Measurements from ENCODE around the gene SCIMP.
"Not testable (repeated sequence)": the region's sequence is repeated elsewhere in the genome, so short reads cannot be mapped to it uniquely, and the experiment has no call there.

The SCIMP gene

DNA sequence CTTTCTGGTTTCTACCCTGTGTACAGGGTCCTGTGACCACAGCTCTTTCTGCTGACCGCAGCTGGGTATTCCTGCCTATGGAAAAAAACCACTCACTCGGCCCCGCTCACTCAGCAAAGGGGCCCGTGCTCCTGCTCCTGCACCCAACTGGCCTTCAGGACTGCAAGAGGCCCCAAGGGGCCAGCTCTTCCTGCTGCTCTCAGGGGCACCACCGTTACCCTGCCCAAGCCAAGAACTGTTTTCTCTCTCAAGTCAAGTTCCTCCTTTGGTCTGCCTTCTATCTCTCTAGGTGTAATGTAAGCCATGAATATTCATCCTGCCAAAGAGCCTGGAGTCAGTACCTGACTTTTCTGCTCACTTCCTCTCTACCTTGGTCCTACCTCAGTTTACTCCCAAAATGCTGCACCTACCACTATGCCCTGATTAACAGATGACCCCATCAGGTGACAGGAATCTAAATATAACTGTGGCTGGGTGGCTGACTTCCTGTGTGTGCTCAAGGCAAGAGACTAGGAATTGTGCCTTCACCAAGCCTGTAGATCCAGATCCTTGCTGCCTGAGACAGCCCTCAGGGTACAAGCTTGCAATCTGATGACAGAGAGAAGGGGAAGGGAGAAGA lies 20.4 kb upstream of the SCIMP start:
- ChIA-PET POLR2A (ENCODE audit: low non-redundant PET) (interaction anchor here (1.1 kb wide), 1 partner anchor 29 kb away, joined by 3 read pairs; no protein-coding TSS in a partner anchor), CTCF (interaction anchor here (0.7 to 1.0 kb wide), 2 partner anchors 17 to 184 kb away, joined by 3 to 5 read pairs; partner anchors contain the start of gene C1QBP)
- H3K27ac ChIP-seq: no peak overlapping the region
- no peak for DNase-seq (ENCODE audit: low spot score)
- TF ChIP-seq, protein P1, sequence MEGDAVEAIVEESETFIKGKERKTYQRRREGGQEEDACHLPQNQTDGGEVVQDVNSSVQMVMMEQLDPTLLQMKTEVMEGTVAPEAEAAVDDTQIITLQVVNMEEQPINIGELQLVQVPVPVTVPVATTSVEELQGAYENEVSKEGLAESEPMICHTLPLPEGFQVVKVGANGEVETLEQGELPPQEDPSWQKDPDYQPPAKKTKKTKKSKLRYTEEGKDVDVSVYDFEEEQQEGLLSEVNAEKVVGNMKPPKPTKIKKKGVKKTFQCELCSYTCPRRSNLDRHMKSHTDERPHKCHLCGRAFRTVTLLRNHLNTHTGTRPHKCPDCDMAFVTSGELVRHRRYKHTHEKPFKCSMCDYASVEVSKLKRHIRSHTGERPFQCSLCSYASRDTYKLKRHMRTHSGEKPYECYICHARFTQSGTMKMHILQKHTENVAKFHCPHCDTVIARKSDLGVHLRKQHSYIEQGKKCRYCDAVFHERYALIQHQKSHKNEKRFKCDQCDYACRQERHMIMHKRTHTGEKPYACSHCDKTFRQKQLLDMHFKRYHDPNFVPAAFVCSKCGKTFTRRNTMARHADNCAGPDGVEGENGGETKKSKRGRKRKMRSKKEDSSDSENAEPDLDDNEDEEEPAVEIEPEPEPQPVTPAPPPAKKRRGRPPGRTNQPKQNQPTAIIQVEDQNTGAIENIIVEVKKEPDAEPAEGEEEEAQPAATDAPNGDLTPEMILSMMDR (conservative IDR thresholded peaks at IDR 0.05; ENCODE audit: low read depth): no peak

DNA sequence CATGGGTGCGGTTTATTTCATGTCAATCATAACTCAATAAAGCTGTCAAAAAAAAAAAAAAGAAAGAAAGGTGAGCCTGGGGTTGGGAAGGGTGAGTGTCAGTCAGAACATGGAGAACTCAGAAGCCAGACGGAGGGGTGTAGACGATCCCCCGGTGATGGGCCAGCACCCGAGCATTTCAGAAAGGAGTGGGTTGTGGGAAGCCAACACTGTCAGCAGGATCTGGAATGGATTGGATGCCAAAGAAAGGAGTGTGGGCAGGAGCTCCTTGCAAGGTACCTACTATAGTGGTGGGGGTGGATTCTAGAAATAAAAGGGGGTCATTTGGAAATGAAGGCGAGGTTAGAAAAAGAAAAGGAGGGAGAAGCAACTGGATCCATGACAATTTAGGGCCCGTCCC lies 19.8 kb upstream of the SCIMP start:
- DNase-seq (ENCODE audit: low spot score): no peak
- ChIA-PET POLR2A (ENCODE audit: low non-redundant PET) (interaction anchor here (1.1 kb wide), 1 partner anchor 30 kb away, joined by 3 read pairs; no protein-coding TSS in a partner anchor), CTCF (interaction anchor here (0.5 to 1.0 kb wide), 5 partner anchors 13 to 331 kb away, joined by 3 to 5 read pairs (median 3); partner anchors contain the start of gene C1QBP)
- no peak overlapping the region for H3K27ac ChIP-seq
- TF ChIP-seq, protein P1 (conservative IDR thresholded peaks at IDR 0.05; ENCODE audit: low read depth): no peak

- no peak overlapping the region for H3K27ac ChIP-seq
- ChIA-PET POLR2A (ENCODE audit: low non-redundant PET) (no interaction called here), CTCF (interaction anchor here (0.6 kb wide), 1 partner anchor 11 kb away, joined by 3 read pairs; no protein-coding TSS in a partner anchor)
- DNase-seq (ENCODE audit: low spot score): peak; percentile 70
- TF ChIP-seq, protein P1 (conservative IDR thresholded peaks at IDR 0.05; ENCODE audit: low read depth): peak; percentile 74
These were observed 15.0 kb upstream of the SCIMP start for GRCh38 chr17:5249615-5250014.

DNA sequence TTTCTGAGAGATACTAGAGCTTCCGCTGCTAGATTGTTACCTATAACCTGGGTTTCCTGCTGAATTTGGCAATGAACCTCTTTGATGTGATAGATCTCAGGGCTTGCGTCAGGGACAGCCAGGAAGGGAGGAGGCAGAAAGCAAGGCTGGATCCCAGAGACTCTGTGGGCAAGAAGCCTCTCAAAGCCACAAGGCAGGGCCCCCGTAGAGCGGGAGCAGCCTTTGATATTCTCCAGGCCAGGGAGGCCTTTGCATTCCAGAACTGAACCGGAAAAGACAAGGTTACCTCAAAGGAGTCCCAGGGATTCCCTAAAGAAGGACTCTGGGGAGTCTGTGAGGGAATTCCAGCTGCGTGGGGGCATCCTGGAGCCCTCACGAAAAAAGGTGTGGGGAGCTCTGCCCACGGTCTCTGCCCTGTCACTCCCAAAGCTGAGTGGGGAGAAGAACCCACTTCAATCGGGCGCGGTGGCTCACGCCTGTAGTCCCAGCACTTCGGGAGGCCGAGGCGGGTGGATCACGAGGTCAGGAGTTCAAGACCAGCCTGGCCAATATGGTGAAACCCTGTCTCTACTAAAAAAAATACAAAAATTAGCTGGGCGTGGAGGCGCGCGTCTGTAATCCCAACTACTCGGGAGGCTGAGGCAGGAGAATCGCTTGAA lies 14.3 kb upstream of the SCIMP start:
- TF ChIP-seq, protein P1 (conservative IDR thresholded peaks at IDR 0.05; ENCODE audit: low read depth): no peak
- ChIA-PET CTCF (interaction anchor here (0.5 kb wide), 1 partner anchor 215 kb away, joined by 4 read pairs; no protein-coding TSS in a partner anchor), POLR2A (ENCODE audit: low non-redundant PET) (no interaction called here)
- H3K27ac ChIP-seq: no peak overlapping the region
- no peak for DNase-seq (ENCODE audit: low spot score)

GRCh38 chr17:5247621-5248020 lies 13.0 kb upstream of the SCIMP start:
- ChIA-PET POLR2A (ENCODE audit: low non-redundant PET) (interaction anchor here (0.6 kb wide), 1 partner anchor 344 kb away, joined by 7 read pairs; no protein-coding TSS in a partner anchor), CTCF (interaction anchor here (0.6 kb wide), 1 partner anchor 192 kb away, joined by 3 read pairs; no protein-coding TSS in a partner anchor)
- no peak overlapping the region for H3K27ac ChIP-seq
- TF ChIP-seq, protein P1 (conservative IDR thresholded peaks at IDR 0.05; ENCODE audit: low read depth): no peak
- no peak for DNase-seq (ENCODE audit: low spot score)

DNA sequence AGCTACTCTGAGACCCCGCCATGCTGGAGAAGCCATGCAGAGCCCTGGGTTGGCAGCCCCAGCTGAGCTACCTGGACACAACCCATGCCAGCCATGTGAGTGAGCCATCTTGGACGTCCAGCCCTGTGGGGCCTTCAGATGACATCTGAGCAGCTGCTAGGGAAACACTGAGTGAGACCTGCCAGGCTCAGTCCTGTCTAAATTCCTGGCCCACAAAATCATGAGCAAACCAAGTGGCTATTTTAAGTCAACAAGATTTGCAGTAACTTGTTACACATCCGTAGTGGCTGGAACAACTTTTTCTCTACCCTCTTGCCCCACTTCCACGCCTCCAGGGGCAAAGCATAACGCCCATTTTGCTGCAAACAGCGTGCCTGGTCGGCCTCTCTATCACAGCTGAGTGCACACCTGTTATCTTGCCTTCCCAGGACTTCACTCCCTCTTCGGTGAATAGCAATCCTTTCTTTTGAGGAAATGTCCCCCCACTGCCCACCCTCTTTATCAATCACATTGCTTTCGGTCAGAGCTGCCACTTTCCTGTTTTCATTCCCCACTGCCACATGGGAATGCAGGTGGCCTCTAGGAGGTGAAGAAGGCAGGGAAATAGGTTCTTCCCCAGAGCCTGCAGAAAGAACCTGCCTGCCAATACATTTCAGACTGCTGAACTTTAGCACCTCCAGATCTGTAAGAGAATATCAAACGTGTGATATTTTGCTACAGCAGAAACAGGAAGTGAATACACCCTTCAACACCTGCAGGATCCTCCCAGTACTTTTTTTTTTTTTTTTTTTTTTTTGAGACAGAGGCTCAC lies 7.4 kb upstream of the SCIMP start:
- TF ChIP-seq, protein P1 (conservative IDR thresholded peaks at IDR 0.05; ENCODE audit: low read depth): no peak
- no peak for DNase-seq (ENCODE audit: low spot score)
- ChIA-PET POLR2A (ENCODE audit: low non-redundant PET) (no interaction called here), CTCF (interaction anchor here (0.7 kb wide), 1 partner anchor 103 kb away, joined by 4 read pairs; no protein-coding TSS in a partner anchor)
- peak overlapping the region; percentile 39 for H3K27ac ChIP-seq

DNA sequence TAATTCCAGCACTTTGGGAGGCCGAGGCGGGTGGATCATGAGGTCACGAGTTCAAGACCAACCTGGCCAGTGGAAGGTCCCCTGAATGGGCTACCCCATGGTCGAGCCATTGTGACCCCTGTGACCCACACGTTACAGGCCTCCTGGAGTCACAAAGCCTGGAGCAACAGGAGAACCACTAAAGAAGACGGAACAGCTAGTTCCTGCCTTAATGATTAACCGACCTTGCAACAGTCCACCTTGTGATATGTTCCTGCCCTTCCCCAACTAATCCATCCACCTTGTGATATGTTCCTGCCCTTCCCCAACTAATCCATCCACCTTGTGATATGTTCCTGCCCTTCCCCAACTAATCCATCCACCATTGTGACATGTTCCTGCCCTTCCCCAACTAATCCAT lies 5.1 kb upstream of the SCIMP start:
- POLR2A ChIA-PET (ENCODE audit: low non-redundant PET); H3K27ac ChIP-seq; DNase-seq (ENCODE audit: low spot score); CTCF ChIA-PET: not testable (repeated sequence)
